Psoas muscle (tissue), 8 donors: Measurements from ENCODE around the gene PSAP. TPM values are rescaled to one million over a fixed set of nuclear protein-coding genes. Genes with fewer than 3 reads are reported as not detected.

Source experiments
- ATAC-seq, 4 donors: fragments of 200-7000 bp; cut with Tn5 transposase; one replicate each; pipeline ENCODE4 v1.9.1; 2020; ENCODE audit warnings: moderate library complexity in 3 of 4, mild to moderate bottlenecking in 2 of 4
- DNase-seq, 2 donors: peaks; one replicate each; pipeline ENCODE4 v3.0.0-alpha.2; 2020
- H3K27ac ChIP-seq: fragments of 200-600 bp; one replicate; pipeline ENCODE4 v1.8.0; 2022
- H3K27me3 ChIP-seq, 3 donors: fragments of 200-600 bp in 1 of 3; one replicate each; pipeline versions ENCODE4 v1.6.1 to v1.8.0; 2013 to 2022; ENCODE audit warnings: low read length in 2 of 3, mild to moderate bottlenecking in 2 of 3, moderate library complexity in 1 of 3; ENCODE audit not compliant: insufficient read depth in 3 of 3
- H3K36me3 ChIP-seq, 2 donors: fragments of 200-600 bp in 1 of 2; one replicate each; pipeline versions ENCODE4 v1.6.1 to v1.8.0; 2013 to 2022; ENCODE audit warnings: low read depth in 1 of 2, mild to moderate bottlenecking in 1 of 2, moderate library complexity in 1 of 2; ENCODE audit not compliant: insufficient read depth in 1 of 2
- H3K4me1 ChIP-seq: fragments of 200-600 bp; one replicate; pipeline ENCODE4 v1.8.0; 2022
- H3K4me3 ChIP-seq: fragments of 200-600 bp; one replicate; pipeline ENCODE4 v1.8.0; 2022; ENCODE audit warnings: mild to moderate bottlenecking
- H3K9me3 ChIP-seq: fragments of 200-600 bp; one replicate; pipeline ENCODE4 v1.8.0; 2022
- CTCF ChIP-seq: fragments of 200-600 bp; IDR thresholded peaks from one replicate; pipeline ENCODE4 v1.8.0; 2022; ENCODE audit warnings: antibody characterized with exemption
- WGBS, 3 donors: extraction: QIAGEN DNeasy Blood & Tissue Kit; methylation state at CpG; one replicate each; pipeline versions ENCODE4 v1.1.6 to v1.1.7; 2013; 5-methylcytosine and 5-hydroxymethylcytosine counted together
- intact Hi-C, 2 donors: fragments of 100-400 bp; cut with DNase I; formaldehyde crosslinking; loops; one replicate each; pipeline versions ENCODE4 v1.11.0 to v1.14.2; 2022
- polyA plus RNA-seq, 3 donors: library from polyadenylated mRNA; stranded (reverse); fragments of 200-250 nt; gene quantifications; one replicate each; pipeline ENCODE4 v1.2.3, GENCODE V29; 2013
- total RNA-seq, 4 donors: library from RNA; stranded (reverse); fragmentation: NEBNext Ultra II Directional in 2 of 4; extraction: Animal tissue kit (Norgen Biotek cat#: 25700) in 2 of 4; gene quantifications; one replicate each; pipeline versions ENCODE4 v1.2.1 to v1.2.4, GENCODE V29; 2021 to 2023
- donor health status: healthy with polysubstance abuse.
- donor health status: DM: no; HTN: no; CAD: no; lungs with moderate emphysema.
- donor health status: Bipolar disorder and iron deficiency.
- donor health status: healthy.
- donor health status: DM: yes; HTN: yes; CAD: no.
- donor health status: DM: no; HTN: no; CAD: no.
- donor health status: DM: no; HTN: no; CAD: no.
- donor health status: DM: yes; HTN: yes; CAD: no.

Gene PSAP
- total and polyA plus RNA-seq, 7 donors = 634 to 1,725 (median 1,049) TPM

GRCh38 chr10:71842856-71843686, 8.0 kb downstream of the PSAP start:
- DNase-seq (no peak), ATAC-seq (peak; percentile 18 to 56 (median 43))
- 47 to 68% (median 49%) methylated on average over 14 of the region's 14 CpGs for WGBS, 3 donors
- no peak for TF ChIP-seq CTCF
- H3K27me3 ChIP-seq = no peaks in the 10 kb centered on the region
- no peaks in the 10 kb centered on the region for H3K36me3 ChIP-seq
- intact Hi-C loops = no loop called here
- peak overlapping the region; percentile 97 for H3K27ac ChIP-seq
- H3K4me3 ChIP-seq = peak overlapping the region; percentile 82
- peaks cover 97% of the 10 kb centered on the region for H3K4me1 ChIP-seq
- no peaks in the 10 kb centered on the region for H3K9me3 ChIP-seq

- no peak for ATAC-seq
- H3K36me3 ChIP-seq = no peaks in the 10 kb centered on the region
- DNase-seq = no peak
- peak overlapping the region; percentile 97 for H3K27ac ChIP-seq
- H3K4me1 ChIP-seq = peaks cover 97% of the 10 kb centered on the region
- intact Hi-C loops = no loop called here
- WGBS, 3 donors = 65 to 88% (median 68%) methylated on average over 2 of the region's 2 CpGs
- no peaks in the 10 kb centered on the region for H3K27me3 ChIP-seq
- no peak for TF ChIP-seq CTCF
- H3K4me3 ChIP-seq = peak overlapping the region; percentile 82
- no peaks in the 10 kb centered on the region for H3K9me3 ChIP-seq
These were observed 8.6 kb downstream of the PSAP start for GRCh38 chr10:71842422-71842821.

- peaks cover 97% of the 10 kb centered on the region for H3K4me1 ChIP-seq
- WGBS, 3 donors = 20 to 52% (median 23%) methylated on average over 4 of the region's 4 CpGs
- H3K9me3 ChIP-seq = no peaks in the 10 kb centered on the region
- no peaks in the 10 kb centered on the region for H3K27me3 ChIP-seq
- intact Hi-C loops = no loop called here
- ATAC-seq (no peak), DNase-seq (no peak)
- no peak for TF ChIP-seq CTCF
- peak overlapping the region; percentile 33 for H3K4me3 ChIP-seq
- H3K36me3 ChIP-seq = no peaks in the 10 kb centered on the region
- H3K27ac ChIP-seq = peak overlapping the region; percentile 97
These were observed 10.1 kb downstream of the PSAP start for GRCh38 chr10:71840958-71841335.

- Histone ChIP-seq H3K9me3 (no peaks in the 10 kb centered on the region), H3K36me3 (no peaks in the 10 kb centered on the region), H3K27ac (peak overlapping the region; percentile 97), H3K4me3 (peak overlapping the region; percentile 33), H3K4me1 (peaks cover 98% of the 10 kb centered on the region), H3K27me3 (no peaks in the 10 kb centered on the region)
- ATAC-seq (no peak), DNase-seq (peak; percentile 53 to 75)
- WGBS, 3 donors = 14 to 20% (median 20%) methylated on average over 6 of the region's 6 CpGs
- no peak for TF ChIP-seq CTCF
- intact Hi-C loops = no loop called here
These were observed 10.7 kb downstream of the PSAP start for GRCh38 chr10:71840177-71840957.
